ENCODE measurements around the gene VAPB. TPM values are rescaled to one million over a fixed set of nuclear protein-coding genes. Genes with fewer than 3 reads are reported as not detected.

Gene VAPB
- total RNA-seq, 1 experiment from 2014 or later = 82.4 TPM

GRCh38 chr20:58438970-58439808, 50.2 kb downstream of the VAPB start:
- H3K4me3 Mint-ChIP-seq (ENCODE audit: low read depth, unreplicated experiment) = no peak overlapping the region
- H3K9me3 Mint-ChIP-seq (ENCODE audit: low read depth, unreplicated experiment) = no peaks in the 10 kb centered on the region
- H3K36me3 Mint-ChIP-seq (ENCODE audit: insufficient read depth, unreplicated experiment) = peaks cover 29% of the 10 kb centered on the region
- H3K27ac Mint-ChIP-seq (ENCODE audit: unreplicated experiment) = no peak overlapping the region
- DNase-seq = no peak
- intact Hi-C loops (cut with micrococcal nuclease; ENCODE audit: unreplicated experiment) = loop anchor here (5.0 to 10.0 kb wide), 2 partner anchors 184 to 218 kb away; no protein-coding TSS in a partner anchor
- no TSS peak for BruUV-seq (replicated peaks)
- CTCF ChIA-PET = no interaction called here
- H3K27me3 Mint-ChIP-seq (ENCODE audit: unreplicated experiment) = no peaks in the 10 kb centered on the region
- peaks cover 33% of the 10 kb centered on the region for H3K4me1 Mint-ChIP-seq (ENCODE audit: low read depth, unreplicated experiment)
- TF ChIP-seq CTCF (IDR thresholded peaks at IDR 0.05; ENCODE audit: unreplicated experiment) = no peak

GRCh38 chr20:58440021-58440767, 51.2 kb downstream of the VAPB start:
- intact Hi-C loops (cut with micrococcal nuclease; ENCODE audit: unreplicated experiment) = no loop called here

GRCh38 chr20:58441723-58442122, 52.7 kb downstream of the VAPB start:
- no TSS peak for BruUV-seq (replicated peaks)

More at GRCh38 chr20:58440021-58440767, 51.2 kb downstream of the VAPB start:
- no peak overlapping the region for H3K27ac Mint-ChIP-seq (ENCODE audit: unreplicated experiment)
- no TSS peak for BruUV-seq (replicated peaks)
- H3K36me3 Mint-ChIP-seq (ENCODE audit: insufficient read depth, unreplicated experiment) = peaks cover 36% of the 10 kb centered on the region
- DNase-seq = no peak
- H3K9me3 Mint-ChIP-seq (ENCODE audit: low read depth, unreplicated experiment) = no peaks in the 10 kb centered on the region
- CTCF ChIA-PET = interaction anchor here (0.8 kb wide), 1 partner anchor 206 kb away, joined by 3 read pairs; no protein-coding TSS in a partner anchor
- no peak for TF ChIP-seq CTCF (IDR thresholded peaks at IDR 0.05; ENCODE audit: unreplicated experiment)
- peaks cover 28% of the 10 kb centered on the region for H3K4me1 Mint-ChIP-seq (ENCODE audit: low read depth, unreplicated experiment)
- H3K4me3 Mint-ChIP-seq (ENCODE audit: low read depth, unreplicated experiment) = no peak overlapping the region
- H3K27me3 Mint-ChIP-seq (ENCODE audit: unreplicated experiment) = no peaks in the 10 kb centered on the region

More at GRCh38 chr20:58441723-58442122, 52.7 kb downstream of the VAPB start:
- Mint-ChIP-seq H3K9me3 (ENCODE audit: low read depth, unreplicated experiment) (no peaks in the 10 kb centered on the region), H3K27ac (ENCODE audit: unreplicated experiment) (no peak overlapping the region), H3K36me3 (ENCODE audit: insufficient read depth, unreplicated experiment) (peaks cover 33% of the 10 kb centered on the region), H3K27me3 (ENCODE audit: unreplicated experiment) (no peaks in the 10 kb centered on the region), H3K4me3 (ENCODE audit: low read depth, unreplicated experiment) (no peak overlapping the region), H3K4me1 (ENCODE audit: low read depth, unreplicated experiment) (peaks cover 19% of the 10 kb centered on the region)
- intact Hi-C loops (cut with micrococcal nuclease; ENCODE audit: unreplicated experiment) = no loop called here
- no peak for TF ChIP-seq CTCF (IDR thresholded peaks at IDR 0.05; ENCODE audit: unreplicated experiment)
- CTCF ChIA-PET = interaction anchor here (0.6 to 0.7 kb wide), 2 partner anchors 210 to 398 kb away, joined by 3 to 4 read pairs; no protein-coding TSS in a partner anchor
- no peak for DNase-seq
